Endothelial cell of umbilical vein (primary cell): ENCODE data around the gene MOG. TPM values are rescaled to one million over a fixed set of nuclear protein-coding genes. Genes with fewer than 3 reads are reported as not detected.

Source experiments
- BruUV-seq: library from RNA; stranded (reverse); fragments of 400-500 nt; replicated peaks from 2 replicates; lab custom pipeline; 2021; lab: Mats Ljungman, UMichigan
- CTCF ChIA-PET: fragments of 300-600, 350-600 bp; sonication (Branson Sonifier 250); formaldehyde crosslinking; loops from one replicate; lab custom pipeline; 2021; ENCODE audit warnings: antibody characterized with exemption, inconsistent platforms; lab: Charles Lee
- POLR2A ChIA-PET: fragments of 300-600, 350-600 bp; sonication (Branson Sonifier 250); formaldehyde crosslinking; loops from one replicate; lab custom pipeline; 2021; ENCODE audit warnings: antibody characterized with exemption, inconsistent platforms; lab: Charles Lee
- DNase-seq: peaks from one replicate; pipeline ENCODE4 v3.0.0-alpha.2; 2011; ENCODE audit warnings: low read depth, low spot score
- FAIRE-seq: peaks from 2 replicates; lab custom pipeline; 2011; peaks lifted over from hg19 to GRCh38; lab: Jason Lieb, UNC
- H2AFZ ChIP-seq: 2 replicates; pipeline ENCODE4 v1.6.0; 2012; ENCODE audit warnings: low read depth, low read length, control low read depth, inconsistent platforms
- H3K27ac ChIP-seq: 2 replicates; pipeline ENCODE4 v1.5.1; 2011; ENCODE audit warnings: low read depth, mild to moderate bottlenecking, control low read depth, low read length, moderate library complexity; ENCODE audit not compliant: insufficient read depth
- H3K27me3 ChIP-seq, 2 experiments: 2 replicates each; pipeline versions ENCODE4 v1.6.0 to v1.6.1; 2011; ENCODE audit warnings: low read length in 2 of 2, mixed read lengths in 1 of 2; ENCODE audit not compliant: control insufficient read depth in 2 of 2, insufficient read depth in 2 of 2
- H3K36me3 ChIP-seq, 2 experiments: 2 replicates in 1 of 2; 3 replicates in 1 of 2; pipeline ENCODE4 v1.5.1; 2011; ENCODE audit warnings: low read length in 2 of 2, mild to moderate bottlenecking in 1 of 2, moderate library complexity in 1 of 2; ENCODE audit not compliant: control insufficient read depth in 2 of 2, insufficient read depth in 2 of 2; ENCODE audit errors: extremely low read depth in 1 of 2
- H3K4me1 ChIP-seq: 3 replicates; pipeline ENCODE4 v1.5.1; 2011; ENCODE audit warnings: mild to moderate bottlenecking, low read length; ENCODE audit not compliant: control insufficient read depth, insufficient read depth; ENCODE audit errors: extremely low read depth
- H3K4me2 ChIP-seq: 2 replicates; pipeline ENCODE4 v1.6.1; 2011; ENCODE audit warnings: low read length, control low read depth, mixed read lengths; ENCODE audit not compliant: insufficient read depth
- H3K4me3 ChIP-seq, 3 experiments: fragments of 200-600 bp in 1 of 3; sonication (generic), shearing (Covaris generic) in 1 of 3; replicated peaks in 1 of 3; 2 replicates each; pipeline ENCODE4 v1.5.1; 2011 to 2016; ENCODE audit warnings: control low read depth in 3 of 3, low read length in 3 of 3, mild to moderate bottlenecking in 2 of 3, inconsistent platforms in 1 of 3, low read depth in 1 of 3, moderate library complexity in 1 of 3; ENCODE audit not compliant: insufficient read depth in 1 of 3
- H3K79me2 ChIP-seq: 2 replicates; pipeline ENCODE4 v1.6.0; 2012; ENCODE audit warnings: low read length, inconsistent platforms; ENCODE audit not compliant: control insufficient read depth, insufficient read depth
- H3K9ac ChIP-seq: replicated peaks from 2 replicates; pipeline ENCODE3; 2011; ENCODE audit warnings: low read length, control low read depth; ENCODE audit not compliant: insufficient read depth; ENCODE audit errors: extremely low read depth
- H3K9me1 ChIP-seq: replicated peaks from 3 replicates; pipeline ENCODE4 v1.6.0; 2011; ENCODE audit warnings: mild to moderate bottlenecking, low read length; ENCODE audit not compliant: control insufficient read depth, insufficient read depth; ENCODE audit errors: extremely low read depth
- H3K9me3 ChIP-seq: replicated peaks from 2 replicates; pipeline ENCODE4 v1.5.1; 2012; ENCODE audit warnings: low read length, inconsistent platforms; ENCODE audit not compliant: control insufficient read depth, insufficient read depth
- H4K20me1 ChIP-seq: replicated peaks from 2 replicates; pipeline ENCODE3; 2011; ENCODE audit warnings: mild to moderate bottlenecking, low read length; ENCODE audit not compliant: control insufficient read depth, insufficient read depth; ENCODE audit errors: extremely low read depth
- EZH2 ChIP-seq: IDR thresholded peaks from 2 replicates; pipeline ENCODE4 v1.6.1; 2012; ENCODE audit warnings: borderline replicate concordance, low read depth, mild to moderate bottlenecking, moderate library complexity, low read length, inconsistent platforms; ENCODE audit not compliant: severe bottlenecking
- FOS ChIP-seq: IDR thresholded peaks from 2 replicates; pipeline ENCODE4 v1.6.1; 2011; ENCODE audit warnings: mild to moderate bottlenecking, low read length, moderate library complexity, borderline replicate concordance; ENCODE audit not compliant: insufficient read depth
- GATA2 ChIP-seq: IDR thresholded peaks from 2 replicates; pipeline ENCODE4 v1.7.0; 2011; ENCODE audit warnings: low read depth, mild to moderate bottlenecking, moderate library complexity, mixed read lengths, low read length; ENCODE audit not compliant: insufficient read length, insufficient read depth
- JUN ChIP-seq: IDR thresholded peaks from 2 replicates; pipeline ENCODE4 v1.6.1; 2011; ENCODE audit warnings: borderline replicate concordance, low read depth; ENCODE audit not compliant: insufficient read length, insufficient read depth
- MYC ChIP-seq: IDR thresholded peaks from one replicate; pipeline ENCODE4 v1.6.1; 2011; ENCODE audit warnings: mild to moderate bottlenecking, low read depth, low read length
- POLR2A ChIP-seq: IDR thresholded peaks from 2 replicates; pipeline ENCODE4 v1.6.1; 2012; ENCODE audit warnings: low read depth, mild to moderate bottlenecking, control low read depth, low read length
- POLR2AphosphoS5 ChIP-seq: IDR thresholded peaks from 2 replicates; pipeline ENCODE4 v1.6.1; 2012; ENCODE audit warnings: low read depth, mild to moderate bottlenecking, control low read depth, low read length, moderate library complexity; ENCODE audit not compliant: insufficient read depth
- dilution Hi-C: fragments of 300-500 bp; cut with MboI; formaldehyde crosslinking; loops from one replicate; pipeline ENCODE4 v1.15.0; 2019; ENCODE audit warnings: low sequenced_read_pairs; ENCODE audit not compliant: extremely low pct_ligation_motif_present
- intact Hi-C: fragments of 100-400 bp; cut with micrococcal nuclease; formaldehyde crosslinking; loops from one replicate; pipeline ENCODE4 v1.10.0; 2022
- polyA plus RNA-seq, 4 experiments: library from polyadenylated mRNA; depleted of rRNA in 3 of 4; stranded (reverse) in 3 of 4; unstranded in 1 of 4; fragments of >200 nt; gene quantifications; 2 replicates each; pipeline versions ENCODE4 v1.2.1 to v1.2.3, GENCODE V29; 2011 to 2012; ENCODE audit warnings: missing spikeins in 1 of 4
- total RNA-seq: library from RNA; stranded (reverse); gene quantifications from 2 replicates; pipeline ENCODE4 v1.2.3, GENCODE V29; 2021
- TF ChIP-seq, protein P1 (sequence below): IDR thresholded peaks from 2 replicates; pipeline ENCODE4 v1.6.1; 2011; ENCODE audit not compliant: insufficient read depth, insufficient read length
- TF ChIP-seq, protein P2 (sequence below), 2 donors: IDR thresholded peaks; 1 replicate in 1 of 2; 2 replicates in 1 of 2; pipeline ENCODE4 v1.5.1; 2011; ENCODE audit warnings: low read length in 2 of 2, mild to moderate bottlenecking in 2 of 2, moderate library complexity in 2 of 2, control low read depth in 1 of 2, inconsistent platforms in 1 of 2, low read depth in 1 of 2; ENCODE audit not compliant: insufficient read depth in 1 of 2; ENCODE audit errors: extremely low read depth in 1 of 2

MOG gene
- total and polyA plus RNA-seq, 2 donors (not counting 3 experiments of a cell fraction or from before 2014, with no cell fraction given) = not detected

DNA sequence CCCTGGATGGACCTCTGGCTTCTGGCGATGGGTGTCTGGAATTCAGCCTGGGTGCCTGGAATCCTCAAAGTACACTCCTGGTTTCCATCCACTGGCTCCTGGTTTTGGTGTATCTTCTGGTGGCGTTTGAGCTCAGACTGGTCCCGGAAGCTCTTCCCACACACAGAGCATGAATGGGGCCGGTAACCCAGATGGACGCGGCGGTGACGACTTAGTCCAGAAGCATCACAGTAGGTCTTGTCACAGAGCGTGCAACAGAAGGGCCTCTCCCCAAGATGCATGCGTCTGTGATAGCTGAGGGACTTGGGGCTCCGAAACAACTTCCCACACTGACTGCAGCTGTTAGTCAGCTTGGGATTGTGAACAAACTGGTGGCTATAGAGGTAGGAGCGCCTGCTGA, 16.3 kb downstream of the MOG start:
- Histone ChIP-seq H3K36me3 (no peaks in the 10 kb centered on the region), H3K9me3 (no peaks in the 10 kb centered on the region), H3K9me1 (no peaks in the 10 kb centered on the region), H3K79me2 (no peaks in the 10 kb centered on the region), H3K27me3 (peaks cover 3 to 5% of the 10 kb centered on the region in 2 experiments), H3K27ac (no peak overlapping the region), H3K4me3 (no peak overlapping the region), H3K4me2 (no peak overlapping the region), H3K4me1 (no peaks in the 10 kb centered on the region), H3K9ac (no peak overlapping the region), H4K20me1 (no peaks in the 10 kb centered on the region), H2AFZ (no peak overlapping the region)
- dilution Hi-C loops = no loop called here
- FAIRE-seq (no peak), DNase-seq (no peak)
- CTCF ChIA-PET = interaction anchor here (1.1 to 3.8 kb wide), 3 partner anchors 11 to 23 kb away, joined by 3 to 17 read pairs (median 7); no protein-coding TSS in a partner anchor
- TF ChIP-seq, protein P1, sequence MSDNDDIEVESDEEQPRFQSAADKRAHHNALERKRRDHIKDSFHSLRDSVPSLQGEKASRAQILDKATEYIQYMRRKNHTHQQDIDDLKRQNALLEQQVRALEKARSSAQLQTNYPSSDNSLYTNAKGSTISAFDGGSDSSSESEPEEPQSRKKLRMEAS = no peak
- TF ChIP-seq EZH2 (no peak), POLR2AphosphoS5 (no peak), GATA2 (no peak), POLR2A (no peak), MYC (no peak), FOS (no peak), JUN (no peak)
- TF ChIP-seq, protein P2, sequence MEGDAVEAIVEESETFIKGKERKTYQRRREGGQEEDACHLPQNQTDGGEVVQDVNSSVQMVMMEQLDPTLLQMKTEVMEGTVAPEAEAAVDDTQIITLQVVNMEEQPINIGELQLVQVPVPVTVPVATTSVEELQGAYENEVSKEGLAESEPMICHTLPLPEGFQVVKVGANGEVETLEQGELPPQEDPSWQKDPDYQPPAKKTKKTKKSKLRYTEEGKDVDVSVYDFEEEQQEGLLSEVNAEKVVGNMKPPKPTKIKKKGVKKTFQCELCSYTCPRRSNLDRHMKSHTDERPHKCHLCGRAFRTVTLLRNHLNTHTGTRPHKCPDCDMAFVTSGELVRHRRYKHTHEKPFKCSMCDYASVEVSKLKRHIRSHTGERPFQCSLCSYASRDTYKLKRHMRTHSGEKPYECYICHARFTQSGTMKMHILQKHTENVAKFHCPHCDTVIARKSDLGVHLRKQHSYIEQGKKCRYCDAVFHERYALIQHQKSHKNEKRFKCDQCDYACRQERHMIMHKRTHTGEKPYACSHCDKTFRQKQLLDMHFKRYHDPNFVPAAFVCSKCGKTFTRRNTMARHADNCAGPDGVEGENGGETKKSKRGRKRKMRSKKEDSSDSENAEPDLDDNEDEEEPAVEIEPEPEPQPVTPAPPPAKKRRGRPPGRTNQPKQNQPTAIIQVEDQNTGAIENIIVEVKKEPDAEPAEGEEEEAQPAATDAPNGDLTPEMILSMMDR (IDR thresholded peaks at IDR 0.05; ENCODE audit: extremely low read depth in 1 of 2, insufficient read depth in 1 of 2, low read depth in 1 of 2, low read length in 2 of 2) = no peak
- BruUV-seq = no TSS peak
- intact Hi-C loops = no loop called here
- POLR2A ChIA-PET = no interaction called here
